Upper lobe of left lung (tissue), 4 donors: ENCODE data around the gene LRBA.

Experiments
- CTCF ChIP-seq, 6 experiments: fragments of 450-650 bp in 4 of 6; fragments of 200-600 bp in 2 of 6; sonication (generic) in 2 of 6; IDR thresholded peaks; one replicate each; pipeline ENCODE4 v1.5.1; 2016 to 2019; ENCODE audit warnings: antibody characterized with exemption in 6 of 6
- EP300 ChIP-seq, 4 donors: sonication (generic); formaldehyde crosslinking; IDR thresholded peaks; one replicate each; pipeline ENCODE4 v1.5.1; 2017; ENCODE audit warnings: antibody characterized with exemption in 4 of 4, control low read depth in 2 of 4
- POLR2A ChIP-seq, 4 donors: fragments of 450-650 bp; IDR thresholded peaks; one replicate each; pipeline ENCODE4 v1.5.1; 2016 to 2017; ENCODE audit warnings: antibody characterized with exemption in 4 of 4, mild to moderate bottlenecking in 2 of 4
- POLR2AphosphoS5 ChIP-seq, 2 donors: sonication (generic); formaldehyde crosslinking; IDR thresholded peaks; one replicate each; pipeline ENCODE4 v1.5.1; 2017; ENCODE audit warnings: antibody characterized with exemption in 2 of 2

GRCh38 chr4:150679018-150679764 is 335.9 kb downstream of the LRBA start:
- no peak for TF ChIP-seq POLR2A (IDR thresholded peaks at IDR 0.05)
- TF ChIP-seq CTCF (IDR thresholded peaks at IDR 0.05) = no peak
- no peak for TF ChIP-seq EP300 (IDR thresholded peaks at IDR 0.05)
- no peak for TF ChIP-seq POLR2AphosphoS5 (IDR thresholded peaks at IDR 0.05)
